Lung (tissue), 12 donors: ENCODE results near the gene NPBWR2. TPM values are rescaled to one million over a fixed set of nuclear protein-coding genes. Genes with fewer than 3 reads are reported as not detected.

Experiments
- ATAC-seq: fragments of 200-7000 bp; cut with Tn5 transposase; one replicate; pipeline ENCODE4 v1.9.1; 2020; ENCODE audit warnings: moderate number of reproducible peaks; ENCODE audit not compliant: insufficient read depth, low FRiP score
- DNase-seq, 3 donors: peaks; one replicate each; pipeline ENCODE4 v3.0.0-alpha.2; 2013 to 2017
- H3K27ac ChIP-seq, 2 donors: one replicate each; pipeline ENCODE4 v1.5.1; 2013; ENCODE audit warnings: mild to moderate bottlenecking in 2 of 2, moderate library complexity in 2 of 2, control low read depth in 1 of 2, inconsistent platforms in 1 of 2, low read depth in 1 of 2, low read length in 1 of 2
- H3K27me3 ChIP-seq, 3 donors: one replicate each; pipeline ENCODE4 v1.5.1; 2013; ENCODE audit warnings: low read length in 2 of 3; ENCODE audit not compliant: control insufficient read depth in 3 of 3, insufficient read depth in 3 of 3
- H3K36me3 ChIP-seq, 4 donors: one replicate each; pipeline ENCODE4 v1.5.1; 2013; ENCODE audit warnings: low read length in 4 of 4, mild to moderate bottlenecking in 1 of 4, moderate library complexity in 1 of 4; ENCODE audit not compliant: control insufficient read depth in 4 of 4, insufficient read depth in 4 of 4
- H3K4me1 ChIP-seq, 5 donors: one replicate each; pipeline ENCODE4 v1.5.1; 2013; ENCODE audit warnings: low read length in 5 of 5, mild to moderate bottlenecking in 2 of 5, moderate library complexity in 1 of 5; ENCODE audit not compliant: control insufficient read depth in 5 of 5, insufficient read depth in 5 of 5
- H3K4me3 ChIP-seq: one replicate; pipeline ENCODE4 v1.5.1; 2013; ENCODE audit warnings: mild to moderate bottlenecking, control low read depth, moderate library complexity
- H3K9ac ChIP-seq, 2 donors: one replicate each; pipeline ENCODE4 v1.5.1; 2013; ENCODE audit warnings: low read length in 2 of 2, control low read depth in 1 of 2; ENCODE audit not compliant: insufficient read depth in 1 of 2
- H3K9me3 ChIP-seq, 4 donors: one replicate each; pipeline ENCODE4 v1.5.1; 2013; ENCODE audit warnings: low read length in 3 of 4, mild to moderate bottlenecking in 1 of 4, moderate library complexity in 1 of 4; ENCODE audit not compliant: control insufficient read depth in 4 of 4, insufficient read depth in 3 of 4
- WGBS, 2 donors: extraction: QIAGEN DNeasy Blood & Tissue Kit; methylation state at CpG; one replicate each; pipeline ENCODE4 v1.1.7; 2013; 5-methylcytosine and 5-hydroxymethylcytosine counted together
- polyA plus RNA-seq, 2 donors: library from polyadenylated mRNA; stranded (reverse); fragments of 200-250 nt; gene quantifications; one replicate each; pipeline ENCODE4 v1.2.1, GENCODE V29; 2013
- total RNA-seq, 2 donors: library from RNA; depleted of rRNA in 1 of 2; stranded (reverse); fragments of >200 nt in 1 of 2; gene quantifications; one replicate each; pipeline ENCODE4 v1.2.1, GENCODE V29; 2014 to 2021
- TF ChIP-seq, protein P1 (sequence below): IDR thresholded peaks from 2 replicates; pipeline ENCODE4 v1.5.1; 2012; ENCODE audit warnings: mild to moderate bottlenecking; ENCODE audit errors: control extremely low read depth, extremely low read depth
- donor health status: control.
- donor health status: control.
- donor health status: Bipolar disorder and iron deficiency.
- donor health status: healthy.
- donor health status: DM: yes; HTN: yes; CAD: no.

NPBWR2 gene
- total and polyA plus RNA-seq, 4 donors, result not detected

DNA sequence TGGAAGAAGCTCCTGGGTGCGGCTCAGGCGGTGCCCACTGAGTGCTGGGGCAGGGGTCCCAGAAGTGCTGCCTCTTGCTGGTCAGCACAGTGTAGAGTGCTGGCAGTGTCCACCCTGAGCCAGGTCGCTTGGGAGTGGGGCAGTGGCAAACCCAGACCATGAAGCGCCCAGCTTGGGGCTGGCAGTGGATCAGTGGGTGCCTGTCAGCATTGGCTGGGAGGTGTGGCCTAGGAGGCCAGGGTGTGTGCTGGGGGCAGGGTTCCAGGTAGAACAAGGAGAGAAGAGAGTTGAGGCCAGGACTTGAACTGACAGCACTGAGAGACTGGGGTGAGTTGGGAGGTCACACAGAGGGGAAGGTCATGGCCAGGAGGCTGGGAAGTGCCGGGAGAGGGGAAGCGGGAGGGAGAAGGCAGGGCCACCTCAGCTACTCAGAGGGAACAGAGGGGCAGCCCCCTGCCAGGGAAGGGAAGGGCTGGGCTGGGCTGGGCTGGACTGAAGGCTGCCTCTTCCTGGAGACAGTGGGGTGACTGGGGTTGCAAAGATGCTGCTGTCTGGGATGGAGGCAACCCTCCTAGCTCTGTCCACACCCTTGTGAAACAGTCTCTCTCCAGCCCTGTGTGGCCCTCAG is 40.2 kb downstream of the NPBWR2 start:
- no peak for DNase-seq
- Histone ChIP-seq H3K4me3 (no peak overlapping the region), H3K9ac (no peak overlapping the region), H3K4me1 (peaks cover 7 to 19% (median 8%) of the 10 kb centered on the region in 5 donors), H3K27me3 (no peaks in the 10 kb centered on the region), H3K36me3 (peaks cover 0 to 14% (median 5%) of the 10 kb centered on the region in 4 donors), H3K9me3 (no peaks in the 10 kb centered on the region), H3K27ac (no peak overlapping the region)
- WGBS, 2 donors, result 73 to 85% methylated on average over 6 of the region's 6 CpGs
- no peak for ATAC-seq
- TF ChIP-seq, protein P1, sequence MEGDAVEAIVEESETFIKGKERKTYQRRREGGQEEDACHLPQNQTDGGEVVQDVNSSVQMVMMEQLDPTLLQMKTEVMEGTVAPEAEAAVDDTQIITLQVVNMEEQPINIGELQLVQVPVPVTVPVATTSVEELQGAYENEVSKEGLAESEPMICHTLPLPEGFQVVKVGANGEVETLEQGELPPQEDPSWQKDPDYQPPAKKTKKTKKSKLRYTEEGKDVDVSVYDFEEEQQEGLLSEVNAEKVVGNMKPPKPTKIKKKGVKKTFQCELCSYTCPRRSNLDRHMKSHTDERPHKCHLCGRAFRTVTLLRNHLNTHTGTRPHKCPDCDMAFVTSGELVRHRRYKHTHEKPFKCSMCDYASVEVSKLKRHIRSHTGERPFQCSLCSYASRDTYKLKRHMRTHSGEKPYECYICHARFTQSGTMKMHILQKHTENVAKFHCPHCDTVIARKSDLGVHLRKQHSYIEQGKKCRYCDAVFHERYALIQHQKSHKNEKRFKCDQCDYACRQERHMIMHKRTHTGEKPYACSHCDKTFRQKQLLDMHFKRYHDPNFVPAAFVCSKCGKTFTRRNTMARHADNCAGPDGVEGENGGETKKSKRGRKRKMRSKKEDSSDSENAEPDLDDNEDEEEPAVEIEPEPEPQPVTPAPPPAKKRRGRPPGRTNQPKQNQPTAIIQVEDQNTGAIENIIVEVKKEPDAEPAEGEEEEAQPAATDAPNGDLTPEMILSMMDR, result no peak

DNA sequence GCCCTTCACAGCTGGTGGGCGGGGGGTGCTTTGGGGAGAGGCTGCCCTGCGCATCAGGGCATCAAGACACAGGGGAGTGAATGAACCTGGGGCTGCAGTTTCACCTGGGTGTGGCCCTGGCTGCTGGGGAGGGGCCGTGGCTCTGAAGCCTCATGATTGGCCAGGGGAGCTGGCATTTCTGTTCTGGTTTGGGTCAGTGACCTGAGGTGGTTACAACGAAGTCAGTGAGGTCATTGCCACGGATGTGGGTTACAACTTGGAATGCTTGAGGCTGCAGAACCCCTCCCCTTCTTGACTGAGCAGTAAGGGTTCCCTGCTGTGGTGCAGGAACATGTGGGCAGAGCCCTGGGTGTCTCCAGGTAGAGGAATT is 41.4 kb downstream of the NPBWR2 start:
- H3K4me3 ChIP-seq, result no peak overlapping the region
- no peak for ATAC-seq
- no peak overlapping the region for H3K9ac ChIP-seq
- peaks cover 0 to 9% (median 2%) of the 10 kb centered on the region in 4 donors for H3K36me3 ChIP-seq
- no peaks in the 10 kb centered on the region for H3K9me3 ChIP-seq
- TF ChIP-seq, protein P1, result no peak
- no peak for DNase-seq
- no peak overlapping the region for H3K27ac ChIP-seq
- peaks cover 7 to 22% (median 8%) of the 10 kb centered on the region in 5 donors for H3K4me1 ChIP-seq
- WGBS, 2 donors, result 41 to 43% methylated on average over 5 of the region's 5 CpGs
- H3K27me3 ChIP-seq, result no peaks in the 10 kb centered on the region

DNA sequence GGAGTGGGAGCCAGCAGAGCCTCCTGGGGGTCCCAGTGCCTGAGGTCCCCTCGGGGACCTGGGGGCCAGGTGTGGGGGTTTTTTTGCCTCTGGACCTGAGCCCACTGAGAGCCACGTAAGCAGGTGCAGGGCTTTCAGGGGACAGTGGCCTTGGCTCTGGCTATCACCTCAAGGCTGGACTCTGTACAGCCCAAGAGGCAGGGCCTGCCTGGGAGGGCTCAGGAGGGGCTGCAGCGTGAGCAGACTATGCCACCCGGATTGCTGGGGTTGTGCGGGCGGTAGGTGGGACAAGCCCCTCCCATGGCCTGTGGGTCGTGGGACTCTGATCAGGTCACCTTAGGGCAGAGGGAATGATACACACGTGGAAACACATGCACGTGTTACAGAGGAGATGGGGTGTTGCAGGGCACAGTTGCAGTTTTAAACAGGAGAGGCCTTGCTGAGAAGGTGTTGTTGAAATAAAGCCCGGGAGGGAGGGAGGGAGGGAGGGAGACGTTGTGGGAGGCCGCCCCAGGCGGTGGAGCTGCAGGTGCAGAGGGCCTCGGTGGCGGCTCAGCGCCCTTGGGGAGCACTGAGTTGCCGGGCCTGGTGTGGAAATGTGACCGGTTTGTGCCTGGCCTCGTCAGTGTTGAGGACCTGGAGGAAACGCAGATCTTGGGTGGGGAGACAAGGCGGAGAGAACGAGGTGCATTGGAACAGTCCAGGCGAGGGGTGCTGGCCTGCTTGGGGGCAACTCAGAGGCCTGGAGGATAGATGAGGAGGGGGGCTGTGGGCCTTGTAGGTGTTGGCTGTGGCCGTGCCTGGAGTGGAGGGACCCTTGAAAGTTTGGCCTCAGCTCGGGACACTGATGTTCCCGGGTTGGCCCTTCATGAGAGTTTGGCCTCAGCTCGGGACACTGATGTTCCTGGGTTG is 42.0 kb downstream of the NPBWR2 start:
- no peak overlapping the region for H3K4me3 ChIP-seq
- no peak overlapping the region for H3K27ac ChIP-seq
- H3K9ac ChIP-seq, result no peak overlapping the region
- ATAC-seq, result no peak
- peaks cover 0 to 6% (median 1%) of the 10 kb centered on the region in 4 donors for H3K36me3 ChIP-seq
- H3K27me3 ChIP-seq, result no peaks in the 10 kb centered on the region
- WGBS, 2 donors, result 46 to 48% methylated on average over 26 to 27 of the region's 27 CpGs
- no peak for DNase-seq
- H3K4me1 ChIP-seq, result peaks cover 7 to 22% (median 8%) of the 10 kb centered on the region in 5 donors
- H3K9me3 ChIP-seq, result no peaks in the 10 kb centered on the region
- TF ChIP-seq, protein P1, result no peak
